Activated T-helper 2 cell treated with anti-CD3 and anti-CD28 coated beads, Interferon-gamma antibody, Interleukin-2, Interleukin-4, amounts not matched to agents 10 μg/mL and 5 μg/mL and 100 μg/mL, durations not matched to agents 14 hours and 24 hours and 36 hours (primary cell): ENCODE measurements around the gene BCO1. TPM values are rescaled to one million over a fixed set of nuclear protein-coding genes. Genes with fewer than 3 reads are reported as not detected.
A peak's percentile ranks its signal among the peaks of the same experiment; 100 is the strongest.

Source experiments
- DNase-seq: peaks from one replicate; pipeline ENCODE4 v3.0.0; 2021; ENCODE audit warnings: low spot score
- H3K27ac Mint-ChIP-seq: one replicate; pipeline ENCODE4 v1.8.0; 2021; ENCODE audit warnings: mixed read lengths
- H3K27me3 Mint-ChIP-seq: one replicate; pipeline ENCODE4 v1.8.0; 2021; ENCODE audit warnings: low read depth, mixed read lengths
- H3K36me3 Mint-ChIP-seq: one replicate; pipeline ENCODE4 v1.8.0; 2021; ENCODE audit warnings: low read depth, mixed read lengths
- H3K4me1 Mint-ChIP-seq: one replicate; pipeline ENCODE4 v1.8.0; 2021; ENCODE audit warnings: low read depth, mixed read lengths
- H3K4me3 Mint-ChIP-seq: one replicate; pipeline ENCODE4 v1.8.0; 2021; ENCODE audit warnings: low read depth, mild to moderate bottlenecking, moderate library complexity, mixed read lengths
- H3K9me3 Mint-ChIP-seq: one replicate; pipeline ENCODE4 v1.8.0; 2021; ENCODE audit warnings: mixed read lengths
- intact Hi-C: fragments of 100-400 bp; cut with micrococcal nuclease; formaldehyde crosslinking; loops from one replicate; pipeline ENCODE4 v1.15.1; 2023
- total RNA-seq: library from RNA; stranded (reverse); gene quantifications from 2 replicates; pipeline ENCODE4 v1.2.3, GENCODE V29; 2022

Gene BCO1
- total RNA-seq, 1 donor from 2014 or later = not detected

DNA sequence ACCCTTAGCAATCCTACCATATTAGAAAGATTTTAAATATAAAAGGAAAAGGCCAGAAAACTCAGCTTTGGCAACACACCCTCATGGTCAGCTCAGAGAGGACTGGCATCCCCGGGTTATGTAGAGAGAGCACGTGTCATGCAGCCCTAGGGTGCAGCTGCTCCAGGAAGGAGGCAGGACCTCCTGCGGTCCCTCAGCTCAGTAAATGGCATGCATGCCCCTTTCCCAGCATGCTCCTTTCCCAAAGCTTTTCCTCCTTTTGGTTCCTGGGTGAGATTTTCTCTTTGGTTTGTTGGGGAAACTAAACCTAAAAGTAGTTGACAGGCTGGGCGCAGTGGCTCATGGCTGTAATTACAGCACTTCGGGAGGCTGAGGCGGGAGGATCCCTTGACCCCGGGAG, 80.2 kb downstream of the BCO1 start:
- H3K9me3 Mint-ChIP-seq = no peaks in the 10 kb centered on the region
- intact Hi-C loops = loop anchor here (10.0 kb wide), 3 partner anchors 126 to 314 kb away; partner anchors contain the start of genes CENPN, CMC2, CMIP and GCSH
- peaks cover 47% of the 10 kb centered on the region for H3K4me1 Mint-ChIP-seq
- H3K4me3 Mint-ChIP-seq = no peak overlapping the region
- DNase-seq = no peak
- peaks cover 7% of the 10 kb centered on the region for H3K36me3 Mint-ChIP-seq
- no peak overlapping the region for H3K27ac Mint-ChIP-seq
- no peaks in the 10 kb centered on the region for H3K27me3 Mint-ChIP-seq

DNA sequence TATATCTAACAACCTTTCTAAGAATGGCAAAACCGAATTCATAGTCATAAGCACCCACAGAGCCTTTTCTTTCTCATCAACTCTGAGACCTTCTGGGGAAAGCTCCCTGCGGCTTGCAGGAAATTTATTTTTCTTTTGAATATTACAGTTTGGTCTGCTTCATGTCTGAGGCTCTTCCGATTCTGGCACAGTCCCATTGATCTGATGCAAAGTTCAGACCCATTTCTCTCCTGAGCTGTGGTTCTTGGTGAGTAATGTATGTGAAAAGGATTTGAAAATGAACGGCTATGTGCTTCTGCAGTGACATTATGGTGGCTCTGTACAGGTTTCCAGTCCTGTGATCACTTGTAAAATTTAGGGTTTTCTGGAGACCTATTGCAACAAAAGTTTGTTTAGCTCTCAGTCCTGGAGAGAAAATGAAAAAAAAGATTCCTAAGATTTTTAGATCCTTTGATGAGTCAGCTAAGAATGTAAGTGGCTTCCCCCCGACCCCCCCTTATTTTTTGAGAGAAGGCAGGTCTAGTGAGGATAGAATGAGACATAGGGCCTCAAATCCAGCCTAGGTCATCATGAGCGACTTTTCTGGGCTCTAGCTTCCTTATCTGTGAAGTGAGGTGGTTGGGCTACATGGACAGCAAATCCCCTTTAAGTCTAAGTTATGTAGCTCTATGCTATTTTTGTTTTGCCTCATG, 80.9 kb downstream of the BCO1 start:
- Mint-ChIP-seq H3K27me3 (no peaks in the 10 kb centered on the region), H3K36me3 (peaks cover 4% of the 10 kb centered on the region), H3K4me1 (peaks cover 41% of the 10 kb centered on the region), H3K4me3 (no peak overlapping the region), H3K9me3 (no peaks in the 10 kb centered on the region), H3K27ac (no peak overlapping the region)
- intact Hi-C loops = loop anchor here (10.0 kb wide), 3 partner anchors 125 to 315 kb away; partner anchors contain the start of genes CENPN, CMC2, CMIP and GCSH
- DNase-seq = no peak

DNA sequence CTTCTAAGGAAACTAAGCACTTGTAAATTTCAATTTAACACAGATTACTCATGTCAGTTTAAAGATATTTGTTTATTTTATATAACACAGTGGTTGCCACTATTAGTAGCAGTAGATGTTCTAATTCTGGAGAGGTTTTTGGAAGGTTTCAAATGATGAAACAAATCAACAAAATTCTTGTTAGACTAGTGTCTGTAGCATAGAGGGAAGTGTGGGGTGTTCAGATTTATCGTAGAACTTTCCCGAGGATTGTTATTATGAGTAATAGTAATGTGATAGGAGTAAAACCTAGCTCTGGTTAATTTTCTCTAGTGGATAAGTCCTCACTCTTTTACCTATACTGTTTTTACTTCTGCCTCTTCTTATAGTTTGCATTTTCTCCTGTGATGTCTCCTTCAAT, 82.5 kb downstream of the BCO1 start:
- Mint-ChIP-seq H3K27ac (no peak overlapping the region), H3K4me1 (peaks cover 36% of the 10 kb centered on the region), H3K4me3 (no peak overlapping the region), H3K27me3 (no peaks in the 10 kb centered on the region), H3K36me3 (peaks cover 8% of the 10 kb centered on the region), H3K9me3 (no peaks in the 10 kb centered on the region)
- no peak for DNase-seq
- intact Hi-C loops = no loop called here

DNA sequence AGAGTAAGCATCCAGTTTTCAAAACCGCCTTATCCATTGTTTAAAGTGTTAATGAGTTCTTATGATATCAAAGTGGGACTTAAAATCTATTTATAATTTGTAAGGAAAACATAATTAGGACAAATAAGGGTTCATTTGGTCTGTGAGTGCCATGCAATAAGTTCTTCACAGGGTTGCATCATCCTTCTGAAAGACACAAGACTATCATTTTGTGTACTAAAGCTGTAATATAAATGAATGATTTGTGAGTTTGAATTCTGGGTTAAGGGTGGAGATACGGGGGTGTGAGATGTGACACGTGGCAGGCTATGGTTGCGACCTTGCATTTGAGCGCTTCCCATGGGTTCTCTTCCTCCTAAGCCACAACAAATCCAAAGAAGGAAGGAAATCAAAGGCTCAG, 83.0 kb downstream of the BCO1 start:
- H3K27me3 Mint-ChIP-seq = no peaks in the 10 kb centered on the region
- no peak overlapping the region for H3K4me3 Mint-ChIP-seq
- no peak overlapping the region for H3K27ac Mint-ChIP-seq
- H3K9me3 Mint-ChIP-seq = no peaks in the 10 kb centered on the region
- no peak for DNase-seq
- H3K4me1 Mint-ChIP-seq = peaks cover 35% of the 10 kb centered on the region
- intact Hi-C loops = no loop called here
- H3K36me3 Mint-ChIP-seq = peaks cover 8% of the 10 kb centered on the region

DNA sequence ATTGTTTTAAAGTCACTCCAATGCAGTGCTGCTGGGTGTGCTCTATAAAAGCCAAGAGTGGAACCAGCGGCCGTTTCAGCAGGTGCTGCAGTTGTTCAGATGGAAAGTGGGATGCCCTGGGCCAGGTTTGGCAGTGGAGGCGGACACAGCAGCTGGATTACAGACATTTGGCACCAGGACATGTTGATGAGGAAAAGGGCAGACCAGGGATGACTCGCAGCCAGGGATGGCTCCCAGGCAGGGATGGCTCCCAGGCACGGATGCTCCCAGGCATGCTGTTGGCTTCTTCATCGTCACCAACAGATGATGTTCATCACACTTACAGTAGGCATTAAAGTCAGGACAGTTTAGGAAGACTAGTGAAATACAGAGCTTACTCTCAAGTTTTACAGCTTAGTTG, 86.3 kb downstream of the BCO1 start:
- no peak overlapping the region for H3K27ac Mint-ChIP-seq
- intact Hi-C loops = no loop called here
- no peak overlapping the region for H3K4me3 Mint-ChIP-seq

DNA sequence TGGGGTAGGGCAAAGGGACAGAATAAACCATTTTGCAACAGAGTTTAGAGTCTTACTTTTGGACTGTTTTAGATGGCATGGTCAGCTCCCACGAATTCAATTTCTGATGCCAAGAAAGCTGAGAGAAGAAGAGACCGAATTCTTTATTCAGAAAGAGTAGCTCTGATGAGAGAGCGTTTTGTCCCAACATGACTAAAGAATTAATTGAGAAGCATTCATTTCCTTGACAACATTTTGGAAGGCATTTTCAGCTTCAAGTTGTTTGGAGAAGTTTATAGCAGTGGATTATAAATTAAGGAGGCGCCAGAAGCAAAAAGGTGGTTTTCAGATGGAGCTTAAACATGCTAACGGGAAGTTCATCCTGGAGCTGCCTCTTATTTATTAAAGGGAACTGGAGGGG, 88.5 kb downstream of the BCO1 start:
- Mint-ChIP-seq H3K4me1 (peaks cover 10% of the 10 kb centered on the region), H3K27me3 (no peaks in the 10 kb centered on the region), H3K27ac (no peak overlapping the region), H3K9me3 (no peaks in the 10 kb centered on the region), H3K4me3 (no peak overlapping the region), H3K36me3 (peaks cover 6% of the 10 kb centered on the region)
- intact Hi-C loops = no loop called here
- no peak for DNase-seq

More for the DNA sequence above, 86.3 kb downstream of the BCO1 start:
- no peak for DNase-seq
- Mint-ChIP-seq H3K27me3 (no peaks in the 10 kb centered on the region), H3K4me1 (peaks cover 25% of the 10 kb centered on the region), H3K9me3 (no peaks in the 10 kb centered on the region), H3K36me3 (peaks cover 6% of the 10 kb centered on the region)

DNA sequence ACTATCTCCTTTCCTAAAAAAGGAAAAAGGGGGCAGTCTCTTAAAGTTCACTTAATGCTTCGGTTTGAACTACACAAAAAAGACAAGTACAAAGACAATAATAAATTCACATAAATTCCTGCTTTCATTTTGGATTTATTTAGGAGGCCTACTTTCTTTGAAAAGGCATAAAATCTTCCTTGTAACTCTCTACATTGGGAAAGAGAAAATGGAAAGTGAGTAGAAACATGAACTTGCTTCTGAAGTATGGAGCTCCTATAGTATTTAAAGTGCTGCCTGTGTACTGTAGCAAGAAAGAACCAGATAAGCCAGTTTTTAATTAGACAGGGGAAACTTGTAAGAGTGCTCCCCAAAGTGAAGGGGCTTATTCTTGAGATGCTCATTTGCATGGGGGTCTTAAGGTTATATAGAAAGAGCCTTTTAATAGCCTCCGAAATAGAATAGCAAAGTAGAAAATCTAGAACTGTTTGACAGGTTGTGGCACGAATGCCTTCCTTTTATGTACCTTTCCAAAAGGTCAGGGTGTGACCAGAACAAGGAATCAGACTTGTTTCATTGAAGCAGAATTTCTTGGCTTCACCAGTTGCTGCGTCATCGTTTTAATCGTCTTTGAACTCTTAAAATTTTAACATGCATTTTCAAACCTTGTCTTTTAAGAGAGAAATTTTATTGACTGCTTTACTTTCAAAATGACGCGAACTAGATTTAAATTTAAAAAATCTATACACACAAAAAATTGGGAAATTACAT, 89.1 kb downstream of the BCO1 start:
- no peak for DNase-seq
- H3K4me3 Mint-ChIP-seq = no peak overlapping the region
- H3K9me3 Mint-ChIP-seq = no peaks in the 10 kb centered on the region
- peaks cover 6% of the 10 kb centered on the region for H3K36me3 Mint-ChIP-seq
- intact Hi-C loops = no loop called here
- H3K27me3 Mint-ChIP-seq = no peaks in the 10 kb centered on the region
- H3K27ac Mint-ChIP-seq = no peak overlapping the region
- peaks cover 8% of the 10 kb centered on the region for H3K4me1 Mint-ChIP-seq

DNA sequence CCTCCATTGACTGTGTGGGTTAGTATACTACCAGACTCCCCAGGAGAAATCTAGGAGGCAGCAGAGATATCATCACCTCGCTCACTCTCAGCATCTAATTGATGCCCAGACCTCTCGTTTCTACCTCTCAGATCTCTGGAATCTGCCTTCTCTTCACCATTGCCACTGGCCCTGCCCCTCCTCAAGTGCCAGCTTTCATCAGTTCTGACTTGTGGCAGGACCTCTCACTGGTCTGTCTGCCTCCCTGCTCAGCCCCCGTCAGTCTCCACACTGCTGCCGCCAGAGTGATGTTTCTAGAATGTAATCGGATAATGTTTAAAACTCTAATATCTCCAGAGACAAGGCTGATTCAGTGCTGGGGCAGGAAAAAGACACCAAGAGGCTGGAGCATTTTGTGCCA, 91.5 kb downstream of the BCO1 start:
- no peak overlapping the region for H3K4me3 Mint-ChIP-seq
- no peak for DNase-seq
- no peaks in the 10 kb centered on the region for H3K27me3 Mint-ChIP-seq
- no peak overlapping the region for H3K27ac Mint-ChIP-seq
- H3K4me1 Mint-ChIP-seq = peaks cover 5% of the 10 kb centered on the region
- intact Hi-C loops = no loop called here
- H3K36me3 Mint-ChIP-seq = peaks cover 6% of the 10 kb centered on the region
- no peaks in the 10 kb centered on the region for H3K9me3 Mint-ChIP-seq

DNA sequence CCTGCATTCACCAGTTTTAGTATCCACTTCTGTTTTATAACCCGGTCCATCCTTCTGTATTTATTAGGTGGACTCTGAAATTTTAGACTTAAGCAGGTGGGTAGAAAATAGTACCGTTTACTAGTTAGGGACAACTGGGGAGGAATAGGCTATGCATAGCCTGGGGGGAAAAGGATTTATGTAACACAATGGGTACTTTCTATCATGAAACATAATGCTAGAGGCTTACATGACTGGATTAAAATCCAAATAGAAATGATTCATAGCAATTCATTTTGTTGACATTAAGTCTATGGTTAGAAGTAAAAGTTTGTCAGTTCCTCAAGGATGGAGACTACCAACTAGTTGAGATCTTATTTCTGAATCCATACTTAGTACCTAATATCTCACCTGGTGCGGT, 94.9 kb downstream of the BCO1 start:
- H3K27me3 Mint-ChIP-seq = no peaks in the 10 kb centered on the region
- intact Hi-C loops = no loop called here
- no peak overlapping the region for H3K4me3 Mint-ChIP-seq
- peaks cover 5% of the 10 kb centered on the region for H3K36me3 Mint-ChIP-seq
- DNase-seq = no peak
- H3K9me3 Mint-ChIP-seq = no peaks in the 10 kb centered on the region
- peaks cover 8% of the 10 kb centered on the region for H3K4me1 Mint-ChIP-seq
- H3K27ac Mint-ChIP-seq = no peak overlapping the region

DNA sequence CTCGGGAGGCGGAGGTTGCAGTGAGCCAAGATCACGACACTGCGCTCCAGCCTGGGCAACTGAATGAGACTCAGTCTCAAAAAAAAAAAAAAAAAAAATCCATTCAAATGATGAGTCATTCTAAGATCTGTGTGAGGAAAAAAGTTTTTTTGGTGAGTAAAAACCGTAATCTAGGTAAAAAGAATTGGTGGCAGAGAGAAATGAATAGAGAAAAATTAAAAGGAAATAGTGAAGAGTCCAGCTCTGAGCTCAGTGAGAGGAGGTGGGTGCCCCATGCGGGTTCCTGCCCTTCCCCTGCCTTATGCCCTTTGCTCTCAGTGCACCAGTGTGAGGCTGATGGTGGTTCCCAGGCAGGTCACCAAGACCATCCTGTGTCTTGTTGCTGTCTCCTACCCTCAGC, 97.2 kb downstream of the BCO1 start:
- no peak for DNase-seq
- intact Hi-C loops = loop anchor here (2.0 kb wide), 1 partner anchor 21 kb away; the partner anchor contains the start of gene GAN
- Mint-ChIP-seq H3K27ac (peak overlapping the region; percentile 73), H3K36me3 (peaks cover 8% of the 10 kb centered on the region), H3K27me3 (no peaks in the 10 kb centered on the region), H3K9me3 (peaks cover 6% of the 10 kb centered on the region), H3K4me1 (peaks cover 8% of the 10 kb centered on the region), H3K4me3 (no peak overlapping the region)

DNA sequence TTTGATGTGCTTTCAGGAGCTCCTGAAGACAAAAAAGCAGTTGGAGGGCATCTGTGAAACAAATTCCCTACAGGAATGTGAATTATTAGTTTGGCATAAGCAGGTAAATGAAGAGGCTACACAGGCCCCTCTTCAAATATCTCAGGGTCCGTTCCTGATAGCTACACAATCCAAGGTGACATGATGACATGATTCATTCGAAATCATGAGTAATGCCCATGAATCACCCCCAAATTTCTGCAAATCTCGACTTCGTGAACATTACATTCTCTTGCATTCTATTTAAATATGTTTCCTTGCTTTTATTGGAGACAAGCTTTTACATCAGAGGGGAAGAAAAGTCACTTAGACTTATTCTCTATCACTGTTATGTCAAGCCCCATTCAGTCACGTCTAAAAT, 98.6 kb downstream of the BCO1 start:
- H3K27me3 Mint-ChIP-seq = no peaks in the 10 kb centered on the region
- H3K27ac Mint-ChIP-seq = peak overlapping the region; percentile 17
- peaks cover 8% of the 10 kb centered on the region for H3K4me1 Mint-ChIP-seq
- H3K4me3 Mint-ChIP-seq = no peak overlapping the region
- DNase-seq = no peak
- intact Hi-C loops = no loop called here
- peaks cover 17% of the 10 kb centered on the region for H3K9me3 Mint-ChIP-seq
- H3K36me3 Mint-ChIP-seq = peaks cover 8% of the 10 kb centered on the region
